Subcutaneous adipose tissue (tissue), 4 donors: ENCODE data around the gene SKAP1. TPM values are rescaled to one million over a fixed set of nuclear protein-coding genes. Genes with fewer than 3 reads are reported as not detected.

ENCODE experiments used
- CTCF ChIP-seq: fragments of 450-650 bp; IDR thresholded peaks from one replicate; pipeline ENCODE4 v1.5.1; 2016; ENCODE audit warnings: low read depth, mild to moderate bottlenecking, control low read depth, antibody characterized with exemption, moderate library complexity
- total RNA-seq, 4 donors: library from RNA; depleted of rRNA; stranded (reverse); fragments of >200 nt; gene quantifications; one replicate each; pipeline ENCODE4 v1.1.0, GENCODE V29; 2016

Gene SKAP1
- total RNA-seq, 4 donors from 2014 or later: 2.5 to 3.9 (median 3.1) TPM; not detected in 1

GRCh38 chr17:48139944-48140343 is 290.1 kb downstream of the SKAP1 start:
- TF ChIP-seq CTCF: no peak

DNA sequence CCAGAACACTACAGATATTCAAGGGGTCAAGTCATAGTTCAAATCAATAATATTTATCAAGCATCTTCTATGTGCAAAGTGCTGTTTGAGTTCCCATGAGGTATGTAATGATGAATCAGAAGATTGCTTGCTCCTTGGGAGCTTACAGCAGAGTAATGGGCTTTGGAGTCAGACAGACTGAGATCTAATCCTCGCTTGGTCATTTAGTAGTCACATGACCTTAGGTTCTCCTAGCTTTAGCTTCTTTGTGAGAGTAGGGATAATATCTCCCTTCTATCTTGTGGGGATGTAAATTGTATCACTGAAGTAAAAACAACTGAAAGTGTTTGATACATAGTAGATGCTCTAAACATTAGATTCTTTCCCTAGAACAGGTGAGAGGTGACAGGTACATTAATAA is 292.4 kb downstream of the SKAP1 start:
- no peak for TF ChIP-seq CTCF

DNA sequence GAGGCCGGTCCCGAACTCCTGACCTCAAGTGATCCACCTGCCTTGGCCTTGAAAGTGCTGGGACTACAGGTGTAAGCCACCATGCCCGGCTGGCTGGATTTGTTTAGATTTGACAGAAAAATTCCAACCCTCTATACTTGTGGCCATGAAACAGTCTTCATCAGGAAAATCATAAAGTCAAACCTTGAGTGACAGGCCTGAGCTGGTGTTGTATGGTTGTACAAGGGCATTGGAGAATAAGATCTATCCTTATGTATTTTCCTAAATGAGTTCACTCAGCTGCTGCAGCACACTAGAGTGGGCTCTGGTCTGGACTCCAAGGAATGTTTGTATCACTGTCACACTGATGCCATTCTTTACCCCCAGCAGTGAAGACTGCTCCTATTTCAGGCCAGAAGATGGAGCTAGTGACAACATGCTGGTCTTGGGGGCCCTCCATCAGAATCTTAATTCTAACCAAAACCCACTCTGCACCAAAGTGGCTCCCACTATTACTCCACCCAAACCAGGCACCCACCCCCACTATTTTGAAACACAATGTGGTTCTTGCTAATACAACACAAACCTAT is 295.0 kb downstream of the SKAP1 start:
- no peak for TF ChIP-seq CTCF

GRCh38 chr17:48132385-48132784 is 297.6 kb downstream of the SKAP1 start:
- no peak for TF ChIP-seq CTCF

DNA sequence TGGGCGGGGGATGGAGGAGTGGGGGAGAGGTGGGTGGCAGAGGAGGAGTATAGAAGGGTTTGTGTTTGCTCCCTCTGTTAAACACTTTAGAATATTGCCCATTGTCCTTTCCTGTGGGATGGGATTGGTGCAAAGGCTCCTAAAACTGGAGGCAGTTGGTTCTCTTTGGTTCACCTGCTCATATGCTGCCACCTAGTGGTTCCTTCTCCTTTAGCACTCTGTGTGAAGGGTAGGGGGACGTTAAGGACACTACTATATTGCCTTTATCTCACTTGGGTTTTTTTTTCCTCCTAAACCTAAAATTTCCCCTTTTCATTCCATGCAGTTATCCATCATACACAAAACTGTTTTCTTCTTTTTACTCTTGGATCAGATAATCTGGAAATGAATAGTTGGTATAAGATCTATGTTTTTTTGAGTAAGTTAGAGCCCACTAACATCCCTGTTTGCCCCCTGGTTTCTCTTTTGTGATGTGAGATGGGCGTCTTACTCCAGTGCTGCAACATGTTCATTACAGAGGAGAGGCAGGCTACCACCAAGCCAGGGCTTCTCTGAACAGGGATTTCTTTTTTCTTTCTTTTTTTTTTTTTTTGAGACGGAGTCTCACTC is 298.7 kb downstream of the SKAP1 start:
- TF ChIP-seq CTCF: no peak

DNA sequence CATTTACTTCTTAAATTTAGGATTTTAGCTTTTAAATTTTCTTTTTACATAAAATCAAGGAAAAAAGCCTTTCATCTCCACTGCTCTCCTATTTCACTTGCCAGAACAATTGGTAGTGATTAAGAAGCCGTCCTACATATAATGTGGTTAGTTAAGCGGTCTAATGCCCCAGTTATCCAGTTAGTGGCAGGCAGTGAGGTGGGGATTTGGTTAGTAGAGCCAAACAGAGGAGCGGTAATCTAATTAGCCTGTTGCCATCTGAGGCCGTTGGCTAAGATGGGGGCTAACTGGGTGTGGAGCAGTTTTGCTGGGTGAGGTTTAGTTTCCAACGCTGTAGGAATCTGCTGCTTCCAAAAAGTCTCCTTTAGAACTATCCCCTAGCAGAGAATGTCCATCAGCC is 300.0 kb downstream of the SKAP1 start:
- no peak for TF ChIP-seq CTCF

- TF ChIP-seq CTCF: no peak
Measured at GRCh38 chr17:48128400-48128799, 301.6 kb downstream of the SKAP1 start.
